ENCODE results near the gene C3.

GRCh38 chr19:6712692-6713670 is 7.5 kb downstream of the C3 start:
- TF ChIP-seq POLR2A (IDR thresholded peaks at IDR 0.05; ENCODE audit: low read length) (no peak), CTCF (IDR thresholded peaks at IDR 0.05) (no peak), MAX (IDR thresholded peaks at IDR 0.05) (no peak), JUN (IDR thresholded peaks at IDR 0.05) (no peak), RAD21 (conservative IDR thresholded peaks at IDR 0.05 in 1 of 2, IDR thresholded peaks at IDR 0.05 in 1 of 2) (no peak), EP300 (IDR thresholded peaks at IDR 0.05) (no peak), REST (IDR thresholded peaks at IDR 0.05) (no peak)
